ENCODE measurements around the gene TBC1D17. TPM values are rescaled to one million over a fixed set of nuclear protein-coding genes. Genes with fewer than 3 reads are reported as not detected.

TBC1D17 gene
- total RNA-seq, 4 donors from 2014 or later = 9.1 to 44.1 (median 12.5) TPM

GRCh38 chr19:49848938-49849337 is 28.6 kb upstream of the TBC1D17 start:
- no peak overlapping the region for H3K27ac ChIP-seq

DNA sequence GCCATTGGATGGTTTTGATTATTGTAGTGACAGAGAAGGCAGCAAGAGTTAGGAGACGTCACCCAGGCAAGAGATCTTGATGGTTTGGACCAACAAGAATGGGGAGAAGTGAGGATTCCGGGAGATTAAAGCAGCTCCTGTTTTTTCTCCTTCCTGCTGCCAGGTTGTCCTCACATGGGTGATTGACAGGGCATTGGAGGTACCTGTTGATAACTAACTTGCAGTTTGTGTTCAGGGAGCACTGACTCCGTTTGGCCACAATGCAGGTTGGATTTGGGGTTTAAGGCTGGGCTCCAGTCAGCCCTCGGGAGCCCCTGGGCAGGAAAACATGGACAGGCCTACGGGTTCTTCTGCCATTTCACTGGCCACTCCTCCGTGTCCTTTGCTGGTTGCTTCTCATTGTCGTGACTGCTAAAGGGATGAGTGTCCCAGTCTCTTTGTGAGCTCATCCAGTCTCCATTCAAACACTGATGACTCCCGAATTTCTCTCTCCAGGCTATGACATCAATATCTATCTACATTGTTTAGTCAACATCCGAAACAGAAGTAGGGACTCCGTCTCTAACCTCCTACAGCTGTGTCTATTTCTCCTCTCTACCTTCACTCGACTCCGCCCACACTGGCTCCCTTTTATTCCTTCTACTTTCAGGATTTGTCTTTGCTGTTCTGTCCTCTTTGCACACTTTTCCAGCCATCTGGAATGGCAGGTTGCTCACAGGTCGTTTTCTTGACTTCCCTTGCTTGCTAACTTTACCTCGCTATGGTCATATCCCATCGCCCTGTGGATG is 27.9 kb upstream of the TBC1D17 start:
- no peak for DNase-seq
- Histone ChIP-seq H3K4me1 (peaks cover 0 to 11% of the 10 kb centered on the region in 2 donors), H3K4me3 (peak overlapping the region in 1 of 2 donors; percentile 87), H3K27ac (peak overlapping the region; percentile 100), H3K9me3 (no peaks in the 10 kb centered on the region), H3K36me3 (no peaks in the 10 kb centered on the region), H3K27me3 (no peaks in the 10 kb centered on the region)
- intact Hi-C loops (cut with DNase I; ENCODE audit: low total_unique reads) = no loop called here
- TF ChIP-seq, protein P1, sequence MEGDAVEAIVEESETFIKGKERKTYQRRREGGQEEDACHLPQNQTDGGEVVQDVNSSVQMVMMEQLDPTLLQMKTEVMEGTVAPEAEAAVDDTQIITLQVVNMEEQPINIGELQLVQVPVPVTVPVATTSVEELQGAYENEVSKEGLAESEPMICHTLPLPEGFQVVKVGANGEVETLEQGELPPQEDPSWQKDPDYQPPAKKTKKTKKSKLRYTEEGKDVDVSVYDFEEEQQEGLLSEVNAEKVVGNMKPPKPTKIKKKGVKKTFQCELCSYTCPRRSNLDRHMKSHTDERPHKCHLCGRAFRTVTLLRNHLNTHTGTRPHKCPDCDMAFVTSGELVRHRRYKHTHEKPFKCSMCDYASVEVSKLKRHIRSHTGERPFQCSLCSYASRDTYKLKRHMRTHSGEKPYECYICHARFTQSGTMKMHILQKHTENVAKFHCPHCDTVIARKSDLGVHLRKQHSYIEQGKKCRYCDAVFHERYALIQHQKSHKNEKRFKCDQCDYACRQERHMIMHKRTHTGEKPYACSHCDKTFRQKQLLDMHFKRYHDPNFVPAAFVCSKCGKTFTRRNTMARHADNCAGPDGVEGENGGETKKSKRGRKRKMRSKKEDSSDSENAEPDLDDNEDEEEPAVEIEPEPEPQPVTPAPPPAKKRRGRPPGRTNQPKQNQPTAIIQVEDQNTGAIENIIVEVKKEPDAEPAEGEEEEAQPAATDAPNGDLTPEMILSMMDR (IDR thresholded peaks at IDR 0.05) = no peak
- no peak for TF ChIP-seq POLR2A (IDR thresholded peaks at IDR 0.05)

More at GRCh38 chr19:49848938-49849337, 28.6 kb upstream of the TBC1D17 start:
- Histone ChIP-seq H3K27me3 (no peaks in the 10 kb centered on the region), H3K36me3 (no peaks in the 10 kb centered on the region), H3K4me3 (no peak overlapping the region), H3K9me3 (no peaks in the 10 kb centered on the region), H3K4me1 (peaks cover 0 to 11% of the 10 kb centered on the region in 2 donors)
- intact Hi-C loops (cut with DNase I; ENCODE audit: low total_unique reads) = no loop called here
- TF ChIP-seq POLR2A (IDR thresholded peaks at IDR 0.05) = no peak
- TF ChIP-seq, protein P1 (IDR thresholded peaks at IDR 0.05) = no peak
- DNase-seq = no peak

- H3K4me3 ChIP-seq = peak overlapping the region; percentile 87 to 93
- peak overlapping the region; percentile 100 for H3K27ac ChIP-seq
- H3K9me3 ChIP-seq = no peaks in the 10 kb centered on the region
- intact Hi-C loops (cut with DNase I; ENCODE audit: low total_unique reads) = no loop called here
- peak; percentile 33 to 35 for DNase-seq
- H3K27me3 ChIP-seq = no peaks in the 10 kb centered on the region
- TF ChIP-seq, protein P1 (IDR thresholded peaks at IDR 0.05) = no peak
- no peak for TF ChIP-seq POLR2A (IDR thresholded peaks at IDR 0.05)
- peaks cover 0 to 11% of the 10 kb centered on the region in 2 donors for H3K4me1 ChIP-seq
- no peaks in the 10 kb centered on the region for H3K36me3 ChIP-seq
Observed at GRCh38 chr19:49850221-49850486, 27.3 kb upstream of the TBC1D17 start.

- DNase-seq = peak; percentile 92 to 93
- peak within 1 kb of the TSS; percentile 100 for H3K27ac ChIP-seq
- TF ChIP-seq POLR2A (IDR thresholded peaks at IDR 0.05) = peak; percentile 66 to 91
- TF ChIP-seq, protein P1 (IDR thresholded peaks at IDR 0.05) = peak in 1 of 4 experiments; percentile 11
- H3K36me3 ChIP-seq = no peaks in the 10 kb centered on the region
- H3K27me3 ChIP-seq = no peaks in the 10 kb centered on the region
- no peaks in the 10 kb centered on the region for H3K9me3 ChIP-seq
- H3K4me1 ChIP-seq = peaks cover 0 to 11% of the 10 kb centered on the region in 2 donors
- peak within 1 kb of the TSS; percentile 87 to 93 for H3K4me3 ChIP-seq
- intact Hi-C loops (cut with DNase I; ENCODE audit: low total_unique reads) = no loop called here
Observed at GRCh38 chr19:49850487-49851342, 26.8 kb upstream of the TBC1D17 start, which contains the start of gene PTOV1. TSS of gene PTOV1 (plus strand) at chr19:49851159.
